AG04450 (cell line): Measurements from ENCODE around the gene ANGPTL2. TPM values are rescaled to one million over a fixed set of nuclear protein-coding genes. Genes with fewer than 3 reads are reported as not detected.

Experiments used
- CTCF ChIA-PET: fragments of 300-600, 350-600 bp; formaldehyde crosslinking; extraction: SDS; loops from one replicate; lab custom pipeline; 2022; ENCODE audit warnings: antibody characterized with exemption, inconsistent platforms; lab: Charles Lee
- POLR2A ChIA-PET: fragments of 350-600 bp; formaldehyde crosslinking; extraction: SDS; loops from one replicate; lab custom pipeline; 2021; ENCODE audit warnings: antibody characterized with exemption, inconsistent platforms; lab: Yijun Ruan, JAX
- DNase-seq: peaks from one replicate; pipeline ENCODE4 v3.0.0-alpha.2; 2011; ENCODE audit warnings: low read depth, low spot score
- H3K27ac ChIP-seq: one replicate; pipeline ENCODE4 v1.5.1; 2012; ENCODE audit warnings: low read depth, low read length, control low read depth
- H3K27me3 ChIP-seq: one replicate; pipeline ENCODE4 v1.6.0; 2012; ENCODE audit warnings: low read length; ENCODE audit not compliant: control insufficient read depth, insufficient read depth
- H3K4me3 ChIP-seq: 2 replicates; pipeline ENCODE4 v1.5.1; 2011; ENCODE audit warnings: mild to moderate bottlenecking, low read depth, low read length, control low read depth
- H3K9me3 ChIP-seq: 2 replicates; pipeline ENCODE4 v1.5.1; 2012; ENCODE audit warnings: low read length; ENCODE audit not compliant: control insufficient read depth, insufficient read depth
- CTCF ChIP-seq: IDR thresholded peaks from 2 replicates; pipeline ENCODE4 v1.5.1; 2011; ENCODE audit warnings: low read depth, low read length, control low read depth, inconsistent platforms
- polyA plus RNA-seq: library from polyadenylated mRNA; depleted of rRNA; stranded (reverse); fragments of >200 nt; gene quantifications from 2 replicates; pipeline ENCODE4 v1.2.3, GENCODE V29; 2011

ANGPTL2 gene
- polyA plus RNA-seq, 1 experiment: 108 TPM

DNA sequence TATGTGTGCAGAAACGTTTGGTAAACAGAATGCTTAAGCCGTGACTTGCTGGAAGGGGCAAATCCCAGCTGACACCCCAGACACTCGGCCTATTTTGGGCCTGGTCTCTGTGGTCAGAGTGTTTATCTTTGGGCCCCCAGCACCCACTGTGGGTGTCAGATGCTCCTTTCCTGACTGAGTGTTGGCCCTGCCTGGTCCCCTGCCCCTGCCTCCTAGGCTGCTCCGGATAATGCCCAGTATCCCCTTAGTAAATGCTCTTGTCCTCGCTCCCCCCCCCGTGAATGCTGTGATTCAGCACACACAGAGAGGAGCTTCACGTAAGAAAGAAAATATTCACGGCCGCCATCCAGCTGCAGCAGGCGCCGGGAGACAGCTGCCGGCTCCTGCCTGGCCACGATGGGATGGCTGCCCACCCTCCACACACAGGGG lies 11.3 kb upstream of the ANGPTL2 start:
- ChIA-PET POLR2A (interaction anchor here (0.6 to 3.0 kb wide), 8 partner anchors 12 to 276 kb away, joined by 3 to 65 read pairs (median 4); partner anchors contain the start of gene ANGPTL2), CTCF (interaction anchor here (1.0 to 1.8 kb wide), 5 partner anchors 9 to 66 kb away, joined by 3 to 6 read pairs (median 4); partner anchors contain the start of gene ANGPTL2)
- Histone ChIP-seq H3K4me3 (peak overlapping the region; percentile 34), H3K27me3 (no peaks in the 10 kb centered on the region), H3K27ac (peak overlapping the region; percentile 98), H3K9me3 (no peaks in the 10 kb centered on the region)
- DNase-seq: peak; percentile 85
- no peak for TF ChIP-seq CTCF

DNA sequence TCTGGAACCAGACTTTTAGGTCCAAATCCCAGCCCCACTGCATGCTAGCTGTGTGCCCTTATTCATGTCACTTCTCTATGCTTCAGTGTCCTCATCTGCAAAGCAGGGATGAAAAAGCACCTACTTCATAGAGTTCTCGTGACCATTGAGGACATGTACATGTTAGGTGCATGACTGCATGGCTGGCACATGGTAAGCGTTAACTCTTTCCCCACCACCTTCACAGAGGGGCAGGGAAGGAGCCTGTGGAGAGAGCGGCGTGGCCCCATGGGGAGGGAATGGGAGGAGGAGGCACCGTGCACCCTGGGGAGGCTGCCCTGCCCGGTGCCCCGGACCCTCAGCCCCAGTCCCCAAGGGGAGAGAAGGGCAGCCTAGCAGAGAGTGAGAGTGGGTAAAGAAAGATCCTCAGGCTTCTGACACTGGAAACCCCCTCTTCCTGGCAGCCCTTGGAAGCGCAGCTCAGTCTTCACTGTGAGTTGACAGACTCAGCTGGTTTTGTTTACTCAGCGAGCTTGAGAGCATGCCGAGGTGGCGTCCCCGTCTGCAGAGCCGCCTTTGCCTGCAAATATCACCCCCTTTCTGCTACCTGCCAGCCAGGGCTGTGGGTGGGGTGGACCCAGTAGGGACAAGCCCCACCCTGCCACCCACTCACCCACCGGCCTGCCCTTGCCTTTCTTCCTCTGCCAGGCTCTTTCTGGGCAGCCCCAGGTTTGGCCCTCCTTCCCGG lies 10.6 kb upstream of the ANGPTL2 start:
- DNase-seq: no peak
- ChIA-PET POLR2A (interaction anchor here (1.0 to 3.0 kb wide), 4 partner anchors 11 to 91 kb away, joined by 3 to 65 read pairs (median 17); partner anchors contain the start of gene ANGPTL2), CTCF (interaction anchor here (1.0 to 1.8 kb wide), 2 partner anchors 10 to 13 kb away, joined by 3 to 6 read pairs; partner anchors contain the start of gene ANGPTL2)
- H3K27ac ChIP-seq: peak overlapping the region; percentile 98
- H3K27me3 ChIP-seq: no peaks in the 10 kb centered on the region
- H3K4me3 ChIP-seq: peak overlapping the region; percentile 34; the same call in 1 of the 2 replicates
- no peaks in the 10 kb centered on the region for H3K9me3 ChIP-seq
- no peak for TF ChIP-seq CTCF

DNA sequence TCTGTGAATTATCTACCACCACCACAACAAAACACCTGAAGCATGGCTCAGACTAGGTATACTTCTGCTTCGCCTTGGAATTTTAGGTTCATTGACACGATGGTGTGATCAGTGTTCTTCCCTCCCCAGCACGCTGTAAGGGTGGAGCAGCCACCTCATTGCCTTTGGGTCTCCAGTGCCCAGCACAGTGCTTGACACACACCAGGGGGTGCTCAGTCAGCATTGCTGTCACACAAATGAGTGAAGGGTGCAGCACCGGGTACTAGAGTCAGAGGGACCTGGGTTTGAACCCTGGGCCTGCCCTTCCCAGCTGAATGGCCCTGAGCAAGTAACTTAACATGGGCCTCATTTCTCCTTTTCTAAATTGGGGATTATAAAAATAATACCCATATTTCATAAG lies 9.9 kb upstream of the ANGPTL2 start:
- no peak for DNase-seq
- Histone ChIP-seq H3K27me3 (no peaks in the 10 kb centered on the region), H3K9me3 (no peaks in the 10 kb centered on the region), H3K27ac (peak overlapping the region; percentile 53), H3K4me3 (no peak overlapping the region)
- no peak for TF ChIP-seq CTCF
- CTCF ChIA-PET: no interaction called here
- POLR2A ChIA-PET: interaction anchor here (2.1 kb wide), 1 partner anchor 10 kb away, joined by 33 read pairs; the partner anchor contains the start of gene ANGPTL2

DNA sequence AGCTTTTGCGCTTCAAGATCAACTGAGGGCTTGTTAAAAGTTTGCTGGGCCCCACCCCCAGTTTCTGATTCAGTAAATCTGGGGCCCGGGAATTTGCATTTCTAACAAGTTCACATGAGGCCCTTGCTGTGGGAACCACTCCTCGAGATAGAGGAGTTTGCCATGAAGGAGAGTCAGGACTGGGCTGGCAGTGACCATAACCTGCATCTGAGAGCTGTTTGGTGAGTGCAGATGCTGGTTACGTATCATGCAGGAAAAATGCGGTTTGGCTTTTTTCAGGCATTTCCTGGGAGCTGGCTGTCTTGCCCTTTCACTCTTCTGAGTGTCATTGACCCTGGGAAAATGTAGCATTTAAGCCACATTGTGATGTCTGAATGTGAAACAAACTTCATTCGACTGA lies 9.4 kb upstream of the ANGPTL2 start:
- no peaks in the 10 kb centered on the region for H3K27me3 ChIP-seq
- DNase-seq: peak; percentile 43
- CTCF ChIA-PET: interaction anchor here (2.2 kb wide), 1 partner anchor 167 kb away, joined by 5 read pairs; no protein-coding TSS in a partner anchor
- POLR2A ChIA-PET: interaction anchor here (0.7 to 2.1 kb wide), 4 partner anchors 10 to 66 kb away, joined by 3 to 33 read pairs (median 6); partner anchors contain the start of gene ANGPTL2
- TF ChIP-seq CTCF: no peak
- H3K9me3 ChIP-seq: no peaks in the 10 kb centered on the region
- H3K27ac ChIP-seq: peak overlapping the region; percentile 96
- H3K4me3 ChIP-seq: no peak overlapping the region
